Activated CD4-positive, alpha-beta T cell treated with anti-CD3 and anti-CD28 coated beads, Interleukin-2, Interleukin-6, amounts not matched to agents 100 ng/mL and 50 ng/mL, durations not matched to agents 16 hours and 8 hours (primary cell): ENCODE measurements around the gene GCK.
A peak's percentile ranks its signal among the peaks of the same experiment; 100 is the strongest.

Source experiments
- DNase-seq: peaks from one replicate; pipeline ENCODE4 v3.0.0-alpha.2; 2020

Gene GCK

GRCh38 chr7:44102846-44103565 lies 86.2 kb downstream of the GCK start:
- DNase-seq: no peak

GRCh38 chr7:44101966-44102845 lies 87.0 kb downstream of the GCK start:
- DNase-seq: no peak

DNA sequence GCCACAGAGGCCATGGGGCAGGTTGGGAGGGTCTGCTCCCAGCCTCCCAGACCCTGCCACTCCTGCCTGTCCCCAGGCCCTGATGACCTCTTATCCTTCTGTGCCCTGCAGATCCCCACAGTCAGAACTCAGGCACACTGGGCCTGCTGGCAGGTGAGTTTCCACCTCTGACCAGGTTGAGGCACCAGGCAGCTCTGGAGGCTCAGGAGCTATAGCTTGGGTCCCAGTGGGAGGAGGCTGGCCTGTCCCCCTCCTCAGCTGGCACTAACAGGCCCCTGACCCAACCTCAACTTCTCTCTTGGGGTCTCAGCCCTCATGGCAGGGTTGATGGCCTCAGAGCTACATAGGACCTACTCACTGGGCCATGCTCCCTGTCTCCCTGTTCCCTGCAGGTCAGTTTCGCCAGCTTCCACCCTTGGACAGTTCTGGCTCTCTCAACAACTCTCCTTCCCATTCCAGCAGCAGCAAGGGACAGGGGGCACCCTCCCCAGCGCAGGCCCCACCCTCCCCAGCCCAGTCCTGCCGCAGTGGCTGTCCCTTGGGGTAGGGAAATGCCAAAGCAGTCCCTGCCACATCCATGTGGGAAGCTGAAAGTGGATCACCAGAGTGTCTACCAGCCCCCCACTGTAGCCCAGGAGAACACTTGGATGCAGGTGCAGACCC lies 87.8 kb downstream of the GCK start:
- DNase-seq: no peak

- DNase-seq: no peak
Measured at GRCh38 chr7:44100458-44101302, 88.6 kb downstream of the GCK start.

- DNase-seq: no peak
Measured at GRCh38 chr7:44099669-44100068, 89.6 kb downstream of the GCK start.

- DNase-seq: no peak
Measured at GRCh38 chr7:44098092-44099068, 90.9 kb downstream of the GCK start.

- peak; percentile 39 for DNase-seq
Measured at GRCh38 chr7:44097064-44097932, 91.9 kb downstream of the GCK start.

- DNase-seq: no peak
Measured at GRCh38 chr7:44096326-44096881, 92.8 kb downstream of the GCK start.

DNA sequence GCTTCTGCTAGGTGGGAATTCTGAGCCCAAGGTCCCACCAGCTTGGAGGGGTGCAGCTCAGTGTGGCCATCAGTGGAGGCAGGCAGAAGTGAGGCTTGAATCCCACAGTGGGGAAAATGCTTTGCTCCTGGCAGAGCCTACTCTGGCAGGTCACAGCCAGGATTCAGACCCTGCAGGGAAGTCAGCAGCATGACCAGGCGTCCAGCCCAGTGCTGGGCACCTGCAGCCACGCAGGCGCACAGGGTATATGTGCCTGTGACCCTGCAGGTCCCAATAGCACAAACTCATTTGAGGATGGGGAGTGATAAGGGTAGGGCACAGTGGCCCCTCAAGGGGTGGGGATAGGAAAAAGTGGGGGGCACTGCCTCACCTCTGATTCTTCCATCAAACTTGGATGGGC lies 93.5 kb downstream of the GCK start:
- DNase-seq: no peak

- no peak for DNase-seq
Measured at GRCh38 chr7:44094883-44095592, 94.2 kb downstream of the GCK start.

DNA sequence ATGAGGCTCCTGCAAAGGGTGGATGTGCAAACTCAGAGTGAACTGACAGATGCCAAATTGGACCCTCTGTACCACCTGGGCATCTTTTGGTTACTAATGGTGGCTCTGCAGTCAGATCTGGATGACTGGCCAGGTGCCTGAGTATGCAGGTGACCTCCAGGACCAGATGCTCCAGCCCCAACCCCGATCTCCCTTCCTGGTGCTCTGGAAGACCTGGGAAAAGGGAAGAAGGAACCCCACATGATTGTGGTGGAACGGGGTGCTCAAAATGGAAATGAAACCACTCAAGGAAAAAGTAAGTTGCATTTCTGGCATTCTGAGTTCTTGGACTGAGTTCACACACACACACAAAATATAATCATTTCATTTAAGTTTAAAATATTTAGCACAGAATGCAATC lies 94.9 kb downstream of the GCK start:
- no peak for DNase-seq
